GM19023 (cell line): Measurements from ENCODE around the gene DACT3.

Experiments used
- ATAC-seq: cut with Tn5 transposase; IDR thresholded peaks from one replicate; pipeline ENCODE4 v1.9.1; 2021; ENCODE audit warnings: mild to moderate bottlenecking, moderate library complexity; ENCODE audit not compliant: unreplicated experiment

The DACT3 gene

GRCh38 chr19:46670813-46671212 lies 9.8 kb upstream of the DACT3 start:
- ATAC-seq = no peak

GRCh38 chr19:46668662-46669061 lies 7.7 kb upstream of the DACT3 start:
- ATAC-seq = no peak

GRCh38 chr19:46665072-46665471 lies 4.1 kb upstream of the DACT3 start:
- no peak for ATAC-seq

- no peak for ATAC-seq
These were observed 982 bp upstream of the DACT3 start for GRCh38 chr19:46661735-46662592.

GRCh38 chr19:46660551-46661019 lies 397 bp downstream of the DACT3 start:
- no peak for ATAC-seq

GRCh38 chr19:46660008-46660517 lies 919 bp downstream of the DACT3 start:
- no peak for ATAC-seq

GRCh38 chr19:46659151-46660007 lies 1.6 kb downstream of the DACT3 start:
- no peak for ATAC-seq

DNA sequence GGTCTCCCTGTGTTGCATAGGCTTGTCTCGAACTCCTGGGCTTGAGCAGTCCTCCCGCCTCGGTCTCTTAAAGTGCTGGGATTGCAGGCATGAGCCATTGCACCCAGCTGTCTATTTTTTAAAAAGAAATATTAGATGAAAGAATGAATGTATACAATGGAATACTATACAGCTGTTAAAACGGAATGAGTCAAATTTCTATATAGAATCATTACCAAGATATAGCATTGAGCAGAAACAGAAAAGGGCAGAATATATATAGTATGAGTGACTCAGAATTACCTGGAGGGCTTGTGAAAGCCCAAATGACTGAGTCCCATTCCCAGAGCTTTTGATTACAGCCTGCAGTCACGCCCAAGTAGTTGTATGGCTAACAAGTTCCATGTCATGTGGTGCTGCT lies 4.4 kb downstream of the DACT3 start:
- ATAC-seq = no peak

- no peak for ATAC-seq
These were observed 6.3 kb downstream of the DACT3 start for GRCh38 chr19:46654621-46655152.

DNA sequence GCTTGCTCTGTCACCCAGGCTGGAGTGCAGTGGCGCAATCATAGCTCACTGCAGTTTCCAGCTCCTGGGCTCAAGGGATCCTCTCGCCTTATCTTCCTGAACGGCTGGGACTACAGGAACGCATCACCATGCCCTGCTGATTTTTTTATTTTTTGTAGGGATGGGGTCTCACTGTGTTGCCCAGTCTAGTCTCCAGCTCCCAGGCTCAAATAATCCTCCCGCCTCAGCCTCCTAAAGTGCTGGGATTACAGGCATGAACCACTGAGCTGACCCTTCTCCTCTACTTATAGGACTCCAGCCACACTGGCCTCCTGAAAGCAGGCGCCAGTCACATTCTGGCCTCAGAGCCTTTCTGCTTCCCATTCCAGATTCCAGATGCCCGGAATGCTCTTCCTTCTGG lies 10.5 kb downstream of the DACT3 start:
- no peak for ATAC-seq

GRCh38 chr19:46648961-46649960 lies 11.7 kb downstream of the DACT3 start:
- ATAC-seq = no peak

DNA sequence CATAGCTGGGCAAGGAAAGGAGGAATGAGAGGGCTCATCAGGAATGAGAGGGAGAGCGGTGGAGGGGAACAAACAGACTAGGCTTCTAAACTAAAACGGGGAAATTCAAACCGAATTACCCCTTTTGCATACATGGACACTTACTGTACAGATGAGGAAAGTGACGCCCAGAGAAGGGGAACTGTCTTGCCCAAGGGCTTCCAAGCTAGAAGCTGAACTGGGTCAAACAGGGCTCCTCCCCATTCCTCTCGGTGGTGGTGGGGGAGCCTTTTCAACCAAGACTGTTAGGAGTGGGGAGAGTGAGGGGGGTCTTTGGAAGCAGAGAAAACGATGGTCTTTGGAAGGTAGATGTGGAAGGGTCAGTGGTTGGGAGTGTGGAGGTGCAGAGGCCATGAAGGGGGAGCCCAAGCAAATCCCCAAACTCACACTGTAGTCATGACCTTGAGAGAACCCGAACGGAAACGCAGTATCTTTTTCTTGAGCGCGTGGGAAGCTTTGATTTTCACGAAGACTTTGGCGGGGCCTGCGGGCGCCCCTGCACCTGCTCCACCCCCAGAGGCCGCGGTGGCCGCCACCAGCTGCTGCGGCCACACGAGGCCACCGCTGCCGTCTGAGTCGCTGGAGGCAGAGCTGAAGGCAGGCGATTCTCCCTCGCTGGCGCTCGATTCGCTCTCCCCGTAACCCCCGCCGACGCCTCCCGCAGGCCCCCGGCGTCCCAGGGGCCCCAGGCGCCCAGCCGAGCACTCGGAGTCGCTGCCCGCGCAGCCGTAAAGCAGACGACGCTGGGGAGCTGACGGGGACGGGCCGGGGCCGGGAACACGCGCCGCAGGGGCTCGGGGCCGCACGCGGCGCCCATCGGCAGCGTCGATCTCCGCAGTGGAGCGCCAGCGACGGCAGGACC lies 12.7 kb downstream of the DACT3 start:
- no peak for ATAC-seq

GRCh38 chr19:46646402-46646801 lies 14.6 kb downstream of the DACT3 start:
- ATAC-seq = no peak

- no peak for ATAC-seq
These were observed 16.3 kb downstream of the DACT3 start for GRCh38 chr19:46644720-46645119.

DNA sequence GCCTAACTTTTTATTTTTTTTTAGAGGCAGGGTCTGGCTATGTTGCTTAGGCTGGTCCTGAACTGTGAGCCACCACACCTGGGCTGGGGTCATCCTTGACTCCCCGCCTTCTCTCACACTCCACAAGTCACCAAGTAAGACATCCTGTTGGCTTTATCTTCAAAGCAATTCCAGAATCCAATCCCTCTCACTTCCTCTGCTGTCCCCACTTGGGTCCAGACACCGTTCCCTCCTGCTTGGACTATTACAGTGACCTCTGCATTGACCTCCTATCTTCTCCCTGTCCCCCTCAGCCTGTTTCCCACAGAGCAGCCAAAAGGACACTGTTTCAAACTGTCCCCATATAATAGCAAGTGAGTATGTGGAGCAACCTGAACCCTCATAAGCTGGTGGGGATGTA lies 20.3 kb downstream of the DACT3 start:
- ATAC-seq = no peak

DNA sequence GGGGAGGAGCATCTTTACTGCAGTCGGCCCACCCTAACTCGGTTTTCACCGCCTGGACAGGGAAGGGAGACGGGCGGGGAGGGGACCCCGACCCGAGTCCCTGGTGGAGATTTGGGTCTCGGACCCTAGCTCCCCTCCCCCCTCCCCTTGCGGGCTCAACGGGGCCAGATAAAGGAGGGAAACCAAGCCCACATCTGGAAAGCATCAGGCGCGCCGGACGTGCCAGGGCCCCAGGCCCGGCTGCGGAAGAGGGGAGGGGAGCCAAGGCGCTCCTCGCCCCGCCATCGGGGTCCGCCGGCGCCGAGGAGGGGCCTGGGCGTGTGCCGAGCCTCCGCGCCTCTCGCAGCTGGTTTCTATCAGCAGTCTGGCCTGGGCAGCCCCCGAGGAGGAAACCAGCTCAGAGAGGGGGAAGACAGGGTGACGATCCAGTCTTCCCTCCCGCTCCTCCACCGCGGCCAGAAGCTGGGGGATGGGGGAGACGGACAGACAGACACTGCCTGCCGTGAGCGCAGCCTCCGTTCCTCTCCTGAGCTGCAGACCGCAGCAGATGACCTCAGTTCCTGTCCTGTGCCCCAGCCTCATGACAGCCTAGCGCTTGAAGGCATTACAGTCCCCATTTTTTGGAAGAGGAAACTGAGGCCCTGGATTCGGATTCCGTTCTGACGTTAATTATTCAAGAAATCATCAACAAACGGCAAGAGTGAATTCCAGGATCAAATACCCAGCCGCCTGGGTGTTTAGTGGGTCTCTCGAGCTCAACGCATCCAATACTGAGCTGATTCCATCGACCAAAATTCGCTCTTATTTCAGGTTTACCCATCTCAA lies 21.4 kb downstream of the DACT3 start:
- no peak for ATAC-seq

GRCh38 chr19:46637224-46637623 lies 23.8 kb downstream of the DACT3 start:
- ATAC-seq = no peak
